ENCODE measurements around the gene SLC27A5.

SLC27A5 gene

GRCh38 chr19:58483776-58484175 lies 28.0 kb downstream of the SLC27A5 start:
- H3K4me3 ChIP-seq (replicated peaks; ENCODE audit: low read depth, low read length) = no peak overlapping the region
- DNase-seq (ENCODE audit: extremely low read depth, low read depth) = no peak
- TF ChIP-seq, protein P1, sequence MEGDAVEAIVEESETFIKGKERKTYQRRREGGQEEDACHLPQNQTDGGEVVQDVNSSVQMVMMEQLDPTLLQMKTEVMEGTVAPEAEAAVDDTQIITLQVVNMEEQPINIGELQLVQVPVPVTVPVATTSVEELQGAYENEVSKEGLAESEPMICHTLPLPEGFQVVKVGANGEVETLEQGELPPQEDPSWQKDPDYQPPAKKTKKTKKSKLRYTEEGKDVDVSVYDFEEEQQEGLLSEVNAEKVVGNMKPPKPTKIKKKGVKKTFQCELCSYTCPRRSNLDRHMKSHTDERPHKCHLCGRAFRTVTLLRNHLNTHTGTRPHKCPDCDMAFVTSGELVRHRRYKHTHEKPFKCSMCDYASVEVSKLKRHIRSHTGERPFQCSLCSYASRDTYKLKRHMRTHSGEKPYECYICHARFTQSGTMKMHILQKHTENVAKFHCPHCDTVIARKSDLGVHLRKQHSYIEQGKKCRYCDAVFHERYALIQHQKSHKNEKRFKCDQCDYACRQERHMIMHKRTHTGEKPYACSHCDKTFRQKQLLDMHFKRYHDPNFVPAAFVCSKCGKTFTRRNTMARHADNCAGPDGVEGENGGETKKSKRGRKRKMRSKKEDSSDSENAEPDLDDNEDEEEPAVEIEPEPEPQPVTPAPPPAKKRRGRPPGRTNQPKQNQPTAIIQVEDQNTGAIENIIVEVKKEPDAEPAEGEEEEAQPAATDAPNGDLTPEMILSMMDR (IDR thresholded peaks at IDR 0.05; ENCODE audit: low read depth, low read length, missing control alignments) = no peak

DNA sequence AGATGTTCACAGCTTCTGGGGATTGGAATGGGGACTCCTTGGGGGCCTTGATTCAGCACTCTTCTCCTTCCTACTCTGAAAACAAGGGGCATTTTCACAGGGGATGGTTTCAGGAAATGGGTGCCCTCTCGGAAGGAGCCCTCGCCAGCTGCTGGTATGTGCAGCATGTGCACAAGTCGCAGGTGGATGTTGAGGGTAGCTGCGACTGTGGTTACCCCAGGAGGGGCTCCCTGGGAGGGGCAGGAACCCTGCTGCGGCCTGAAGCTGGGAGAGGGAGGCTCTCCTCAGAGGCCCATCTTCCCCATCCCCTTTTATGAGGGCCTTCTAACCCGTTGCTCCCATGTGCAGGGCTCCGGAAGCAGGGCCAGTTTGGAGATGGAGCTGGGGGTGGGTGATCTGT lies 29.4 kb downstream of the SLC27A5 start:
- TF ChIP-seq, protein P1 (IDR thresholded peaks at IDR 0.05; ENCODE audit: low read depth, low read length, missing control alignments) = no peak
- H3K4me3 ChIP-seq (replicated peaks; ENCODE audit: low read depth, low read length) = no peak overlapping the region
- no peak for DNase-seq (ENCODE audit: extremely low read depth, low read depth)

DNA sequence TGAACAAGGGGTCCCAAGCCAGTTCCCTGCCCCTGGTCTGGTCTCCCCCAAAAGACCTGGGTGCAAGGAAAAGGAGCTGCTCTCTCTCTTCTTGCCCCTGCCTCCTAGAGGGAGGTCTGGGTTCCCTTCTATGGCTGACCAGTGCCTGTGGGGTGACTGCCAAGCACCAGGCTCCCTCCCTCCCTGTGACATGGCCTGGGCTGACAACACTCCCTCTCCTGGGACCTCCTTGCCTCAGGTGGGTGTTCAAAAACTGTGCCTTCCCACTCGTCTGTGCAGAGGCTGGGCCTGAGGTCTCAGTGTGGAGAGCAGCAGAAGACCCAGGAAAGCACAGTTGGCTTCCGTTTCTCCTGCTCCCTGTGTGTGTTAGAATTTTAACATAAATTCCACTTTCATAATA lies 31.0 kb downstream of the SLC27A5 start:
- TF ChIP-seq, protein P1 (IDR thresholded peaks at IDR 0.05; ENCODE audit: low read depth, low read length, missing control alignments) = no peak
- no peak for DNase-seq (ENCODE audit: extremely low read depth, low read depth)
- H3K4me3 ChIP-seq (replicated peaks; ENCODE audit: low read depth, low read length) = no peak overlapping the region

- no peak for DNase-seq (ENCODE audit: extremely low read depth, low read depth)
- no peak overlapping the region for H3K4me3 ChIP-seq (replicated peaks; ENCODE audit: low read depth, low read length)
Observed at GRCh38 chr19:58480481-58480830, 31.3 kb downstream of the SLC27A5 start.

GRCh38 chr19:58479736-58480480 lies 31.9 kb downstream of the SLC27A5 start:
- DNase-seq (ENCODE audit: extremely low read depth, low read depth) = no peak
- no peak overlapping the region for H3K4me3 ChIP-seq (replicated peaks; ENCODE audit: low read depth, low read length)
- TF ChIP-seq, protein P1 (IDR thresholded peaks at IDR 0.05; ENCODE audit: low read depth, low read length, missing control alignments) = no peak

More at GRCh38 chr19:58480481-58480830, 31.3 kb downstream of the SLC27A5 start:
- TF ChIP-seq, protein P1 (IDR thresholded peaks at IDR 0.05; ENCODE audit: low read depth, low read length, missing control alignments) = no peak

GRCh38 chr19:58479303-58479702 lies 32.5 kb downstream of the SLC27A5 start:
- TF ChIP-seq, protein P1 (IDR thresholded peaks at IDR 0.05; ENCODE audit: low read depth, low read length, missing control alignments) = no peak
- no peak overlapping the region for H3K4me3 ChIP-seq (replicated peaks; ENCODE audit: low read depth, low read length)
- no peak for DNase-seq (ENCODE audit: extremely low read depth, low read depth)

- TF ChIP-seq, protein P1 (IDR thresholded peaks at IDR 0.05; ENCODE audit: low read depth, low read length, missing control alignments) = no peak
- H3K4me3 ChIP-seq (replicated peaks; ENCODE audit: low read depth, low read length) = no peak overlapping the region
Observed at GRCh38 chr19:58477871-58478270, 33.9 kb downstream of the SLC27A5 start.

More at GRCh38 chr19:58477871-58478270, 33.9 kb downstream of the SLC27A5 start:
- no peak for DNase-seq (ENCODE audit: extremely low read depth, low read depth)

Measured in HFF-Myc (cell line).